IPS-18c (cell line): ENCODE results near the gene SUGP1.
A peak's percentile ranks its signal among the peaks of the same experiment; 100 is the strongest.

Source experiments
- H3K4me3 ChIP-seq: 2 replicates; pipeline ENCODE4 v1.7.0; 2013; ENCODE audit warnings: low read depth, mild to moderate bottlenecking, low read length, moderate library complexity; ENCODE audit not compliant: insufficient read depth
- H3K9me3 ChIP-seq: one replicate; pipeline ENCODE4 v1.6.1; 2013; ENCODE audit warnings: mild to moderate bottlenecking, low read length, moderate library complexity; ENCODE audit not compliant: control insufficient read depth, insufficient read depth

The SUGP1 gene

DNA sequence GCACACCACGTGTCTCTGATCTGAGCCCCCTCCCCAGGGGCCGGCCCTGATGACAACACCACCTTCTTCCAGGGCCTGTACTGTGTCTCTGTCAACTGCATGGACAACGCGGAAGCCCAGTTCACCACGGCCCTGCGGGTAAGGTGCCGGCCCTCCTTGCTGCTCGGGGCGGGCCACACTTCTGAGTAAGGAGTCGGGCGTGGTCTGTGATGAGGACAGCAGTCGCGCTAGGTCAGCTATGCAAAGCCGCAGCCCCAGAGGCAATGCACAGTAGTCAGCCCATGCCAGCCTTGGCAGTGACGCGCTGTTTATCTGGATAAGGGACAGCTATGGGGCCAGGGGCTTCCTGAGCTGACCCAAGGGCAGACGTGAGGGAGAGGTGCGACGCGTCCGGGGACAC is 24.9 kb upstream of the SUGP1 start:
- Histone ChIP-seq H3K4me3 (no peak overlapping the region), H3K9me3 (no peaks in the 10 kb centered on the region)

- H3K9me3 ChIP-seq: no peaks in the 10 kb centered on the region
- H3K4me3 ChIP-seq: no peak overlapping the region
Observed at GRCh38 chr19:19343762-19344161, 23.5 kb upstream of the SUGP1 start.

GRCh38 chr19:19343016-19343362 is 22.7 kb upstream of the SUGP1 start:
- H3K9me3 ChIP-seq: no peaks in the 10 kb centered on the region
- H3K4me3 ChIP-seq: no peak overlapping the region

- H3K9me3 ChIP-seq: no peaks in the 10 kb centered on the region
- no peak overlapping the region; the same call in 1 of the 2 replicates for H3K4me3 ChIP-seq
Observed at GRCh38 chr19:19342086-19343015, 22.0 kb upstream of the SUGP1 start.

GRCh38 chr19:19341026-19341425 is 20.7 kb upstream of the SUGP1 start:
- no peaks in the 10 kb centered on the region for H3K9me3 ChIP-seq
- H3K4me3 ChIP-seq: no peak overlapping the region

GRCh38 chr19:19338082-19338481 is 17.8 kb upstream of the SUGP1 start:
- no peak overlapping the region for H3K4me3 ChIP-seq
- H3K9me3 ChIP-seq: no peaks in the 10 kb centered on the region

GRCh38 chr19:19337120-19337519 is 16.8 kb upstream of the SUGP1 start:
- H3K4me3 ChIP-seq: no peak overlapping the region
- no peaks in the 10 kb centered on the region for H3K9me3 ChIP-seq

GRCh38 chr19:19336597-19336996 is 16.3 kb upstream of the SUGP1 start:
- H3K4me3 ChIP-seq: no peak overlapping the region

GRCh38 chr19:19335408-19336158 is 15.3 kb upstream of the SUGP1 start:
- no peak overlapping the region for H3K4me3 ChIP-seq
- no peaks in the 10 kb centered on the region for H3K9me3 ChIP-seq

More at GRCh38 chr19:19336597-19336996, 16.3 kb upstream of the SUGP1 start:
- no peaks in the 10 kb centered on the region for H3K9me3 ChIP-seq

DNA sequence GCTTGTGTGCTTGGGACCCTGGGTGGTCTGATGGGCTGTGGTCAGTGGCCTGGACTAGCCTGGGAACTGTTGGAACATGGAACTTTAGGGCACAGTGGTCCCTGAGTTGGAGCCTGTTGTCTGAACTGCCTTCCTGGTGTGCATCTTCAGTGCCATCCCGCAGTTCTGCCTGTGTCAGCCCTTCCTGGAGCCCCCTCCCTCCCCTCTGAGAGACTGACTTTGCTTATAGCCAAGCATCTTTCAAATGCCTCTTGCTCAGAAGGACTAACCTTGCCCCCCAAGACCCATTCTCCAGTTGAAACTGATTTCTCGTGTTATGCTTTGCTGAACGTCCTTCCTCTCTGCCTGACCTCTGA is 14.7 kb upstream of the SUGP1 start:
- no peak overlapping the region for H3K4me3 ChIP-seq
- no peaks in the 10 kb centered on the region for H3K9me3 ChIP-seq

- Histone ChIP-seq H3K9me3 (no peaks in the 10 kb centered on the region), H3K4me3 (no peak overlapping the region)
Observed at GRCh38 chr19:19334063-19334988, 14.0 kb upstream of the SUGP1 start.

- H3K9me3 ChIP-seq: no peaks in the 10 kb centered on the region
- no peak overlapping the region for H3K4me3 ChIP-seq
Observed at GRCh38 chr19:19329126-19329525, 8.8 kb upstream of the SUGP1 start.

DNA sequence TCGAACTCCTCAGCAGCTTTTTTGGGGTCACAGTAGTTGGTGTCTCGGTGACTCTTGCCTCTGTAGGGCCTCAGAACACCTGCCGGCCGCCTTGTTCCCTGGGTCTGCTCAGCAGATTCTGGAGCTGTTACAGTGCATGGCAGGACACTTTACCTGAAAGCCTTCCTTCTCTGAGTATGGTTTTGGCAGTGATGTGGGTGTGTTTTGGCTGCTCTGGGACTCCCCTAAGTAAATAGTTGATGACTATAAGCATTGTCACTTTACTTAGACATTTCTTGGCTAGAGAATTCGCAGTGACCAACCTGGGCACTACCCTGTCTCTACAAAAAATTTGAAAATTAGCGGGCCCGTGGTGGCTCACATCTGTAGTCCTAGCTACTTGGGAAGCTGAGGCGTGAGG is 7.4 kb upstream of the SUGP1 start:
- no peak overlapping the region for H3K4me3 ChIP-seq
- no peaks in the 10 kb centered on the region for H3K9me3 ChIP-seq

DNA sequence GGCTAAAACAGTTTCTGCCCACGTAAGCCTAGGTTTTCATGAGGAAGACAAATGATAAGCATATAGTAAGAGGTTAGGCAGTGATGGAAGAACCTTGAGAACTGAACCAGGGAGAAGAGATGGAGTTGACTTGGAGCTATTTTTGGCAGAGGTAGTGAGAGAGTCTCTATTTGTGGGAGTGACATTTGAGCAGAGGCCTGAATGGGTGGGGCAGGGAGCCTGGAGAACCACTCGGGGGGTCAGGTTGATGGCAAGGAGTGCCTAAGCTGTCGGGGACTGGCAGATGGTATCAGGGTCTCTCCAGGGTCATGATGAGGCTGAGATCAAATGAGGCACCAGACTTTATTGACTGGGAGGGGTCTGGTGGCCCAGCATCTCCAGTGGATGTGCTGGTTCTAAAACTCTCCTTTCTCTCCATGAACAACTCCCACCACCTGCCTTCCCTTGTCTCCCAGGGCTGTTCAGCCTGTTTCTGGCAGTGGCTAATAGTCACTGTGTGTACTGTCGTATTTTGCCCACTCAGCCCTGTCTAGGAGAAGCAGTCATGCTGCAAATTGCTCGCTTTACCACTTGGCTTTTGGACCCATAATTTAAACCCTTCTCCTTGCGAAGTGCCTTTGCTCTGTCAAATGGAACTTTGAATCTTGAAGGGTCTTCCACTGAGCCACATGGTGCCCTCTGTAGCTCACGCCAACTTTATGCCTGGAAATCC is 3.9 kb upstream of the SUGP1 start:
- no peaks in the 10 kb centered on the region for H3K9me3 ChIP-seq
- H3K4me3 ChIP-seq: no peak overlapping the region

GRCh38 chr19:19321141-19321577 is 850 bp upstream of the SUGP1 start:
- H3K4me3 ChIP-seq: peak overlapping the region; percentile 96
- no peaks in the 10 kb centered on the region for H3K9me3 ChIP-seq

- Histone ChIP-seq H3K4me3 (peak overlapping the region; percentile 96), H3K9me3 (peaks cover 3% of the 10 kb centered on the region)
Observed at GRCh38 chr19:19319732-19320360, 463 bp downstream of the SUGP1 start.
